ENCODE measurements around the gene CLMP.

CLMP gene

GRCh38 chr11:123055191-123055901 lies 139.7 kb downstream of the CLMP start:
- no peak for DNase-seq (ENCODE audit: low read depth in 2 of 2)

- no peak for DNase-seq (ENCODE audit: low read depth in 2 of 2)
Measured at GRCh38 chr11:123054301-123055065, 140.6 kb downstream of the CLMP start.

GRCh38 chr11:123052901-123053721 lies 141.9 kb downstream of the CLMP start:
- no peak for DNase-seq (ENCODE audit: low read depth in 2 of 2)

- no peak for DNase-seq (ENCODE audit: low read depth in 2 of 2)
Measured at GRCh38 chr11:123051634-123052033, 143.4 kb downstream of the CLMP start.

DNA sequence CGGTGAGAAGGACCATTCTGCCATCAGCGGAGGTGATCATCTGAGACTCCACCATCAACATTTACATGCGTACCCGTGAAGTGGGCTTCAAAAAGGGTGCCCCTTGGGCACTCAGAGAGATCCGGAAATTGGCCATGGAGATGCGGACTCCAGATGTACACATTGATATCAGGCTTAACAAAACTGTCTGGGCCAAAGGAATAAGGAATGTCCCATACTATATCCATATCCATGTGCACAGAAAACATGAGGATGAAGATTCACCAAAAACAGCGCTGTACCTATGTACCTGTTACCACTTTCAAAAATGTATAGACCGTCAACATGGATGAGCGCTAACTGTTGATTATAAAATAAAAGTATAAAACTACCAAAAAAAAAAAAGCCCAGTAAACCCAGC lies 143.9 kb downstream of the CLMP start:
- no peak for DNase-seq (ENCODE audit: low read depth in 2 of 2)

DNA sequence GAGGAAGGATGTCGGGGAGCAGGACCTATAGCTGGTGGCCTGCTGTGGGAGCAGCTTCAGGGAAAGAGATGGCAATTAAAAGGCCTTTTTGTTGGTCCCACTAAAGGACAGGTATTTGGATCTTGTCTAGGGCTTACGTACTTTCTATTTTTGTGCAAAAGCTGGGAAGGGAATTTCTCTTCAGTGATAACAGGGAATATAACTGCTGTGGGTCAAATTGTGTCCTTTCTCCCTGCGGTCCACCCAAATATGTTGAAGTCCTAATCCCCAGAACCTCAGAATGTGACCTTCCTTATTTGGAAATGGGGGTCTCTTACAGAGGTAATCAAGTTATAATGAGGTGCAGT lies 147.1 kb downstream of the CLMP start:
- DNase-seq (ENCODE audit: low read depth in 2 of 2), result no peak

- DNase-seq (ENCODE audit: low read depth in 2 of 2), result no peak
Measured at GRCh38 chr11:123047266-123047946, 147.6 kb downstream of the CLMP start.

GRCh38 chr11:123046473-123047259 lies 148.4 kb downstream of the CLMP start:
- DNase-seq (ENCODE audit: low read depth in 2 of 2), result no peak

GRCh38 chr11:123045101-123045500 lies 149.9 kb downstream of the CLMP start:
- no peak for DNase-seq (ENCODE audit: low read depth in 2 of 2)

GRCh38 chr11:123041185-123041584 lies 153.9 kb downstream of the CLMP start:
- no peak for DNase-seq (ENCODE audit: low read depth in 2 of 2)

- no peak for DNase-seq (ENCODE audit: low read depth in 2 of 2)
Measured at GRCh38 chr11:123040111-123040432, 155.0 kb downstream of the CLMP start.

GRCh38 chr11:123035831-123036230 lies 159.2 kb downstream of the CLMP start:
- DNase-seq (ENCODE audit: low read depth in 2 of 2), result no peak

- no peak for DNase-seq (ENCODE audit: low read depth in 2 of 2)
Measured at GRCh38 chr11:123034597-123034996, 160.5 kb downstream of the CLMP start.

DNA sequence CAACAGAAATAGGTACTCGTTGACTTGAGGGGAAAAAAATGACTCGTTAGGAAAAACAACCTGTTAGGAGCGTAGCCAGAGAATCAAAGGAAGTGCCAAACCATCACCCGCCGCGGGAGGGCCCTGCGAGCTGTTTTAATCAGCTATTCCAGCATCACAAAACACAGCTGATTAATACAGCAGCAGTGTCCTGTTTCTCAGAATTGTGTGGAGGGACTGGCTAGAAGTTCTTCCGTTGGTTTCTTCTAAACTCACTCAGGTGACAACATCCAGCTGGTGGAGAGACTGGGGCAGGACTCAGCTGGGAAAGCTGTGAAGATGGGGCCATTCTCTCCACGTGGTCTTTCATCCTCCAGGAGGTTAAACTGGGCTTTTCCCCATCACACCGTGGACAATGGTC lies 161.2 kb downstream of the CLMP start:
- no peak for DNase-seq (ENCODE audit: low read depth in 2 of 2)

GRCh38 chr11:123030517-123030916 lies 164.5 kb downstream of the CLMP start:
- no peak for DNase-seq (ENCODE audit: low read depth in 2 of 2)

DNA sequence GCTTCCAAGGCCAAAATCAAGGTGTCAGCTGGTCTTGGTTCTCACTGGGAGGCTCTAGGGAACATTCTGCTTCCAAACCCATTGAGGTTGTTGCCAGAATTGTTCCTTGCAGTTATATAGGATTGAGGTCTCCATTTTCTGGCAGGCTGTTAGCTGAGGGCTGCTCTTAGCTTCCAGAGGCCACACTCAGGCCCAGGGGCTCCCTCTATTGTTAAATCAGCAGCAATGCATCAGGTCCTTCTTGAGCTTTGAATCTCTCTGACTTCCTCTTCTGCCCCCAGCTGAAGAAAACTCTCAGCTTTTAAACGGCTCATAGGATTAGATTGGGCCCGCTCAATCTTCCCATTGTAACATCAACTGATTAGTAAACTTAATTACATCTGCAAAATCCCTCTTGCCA lies 174.1 kb downstream of the CLMP start:
- no peak for DNase-seq (ENCODE audit: low read depth in 2 of 2)
